Measurements from ENCODE around the gene ERFL.

ERFL gene

DNA sequence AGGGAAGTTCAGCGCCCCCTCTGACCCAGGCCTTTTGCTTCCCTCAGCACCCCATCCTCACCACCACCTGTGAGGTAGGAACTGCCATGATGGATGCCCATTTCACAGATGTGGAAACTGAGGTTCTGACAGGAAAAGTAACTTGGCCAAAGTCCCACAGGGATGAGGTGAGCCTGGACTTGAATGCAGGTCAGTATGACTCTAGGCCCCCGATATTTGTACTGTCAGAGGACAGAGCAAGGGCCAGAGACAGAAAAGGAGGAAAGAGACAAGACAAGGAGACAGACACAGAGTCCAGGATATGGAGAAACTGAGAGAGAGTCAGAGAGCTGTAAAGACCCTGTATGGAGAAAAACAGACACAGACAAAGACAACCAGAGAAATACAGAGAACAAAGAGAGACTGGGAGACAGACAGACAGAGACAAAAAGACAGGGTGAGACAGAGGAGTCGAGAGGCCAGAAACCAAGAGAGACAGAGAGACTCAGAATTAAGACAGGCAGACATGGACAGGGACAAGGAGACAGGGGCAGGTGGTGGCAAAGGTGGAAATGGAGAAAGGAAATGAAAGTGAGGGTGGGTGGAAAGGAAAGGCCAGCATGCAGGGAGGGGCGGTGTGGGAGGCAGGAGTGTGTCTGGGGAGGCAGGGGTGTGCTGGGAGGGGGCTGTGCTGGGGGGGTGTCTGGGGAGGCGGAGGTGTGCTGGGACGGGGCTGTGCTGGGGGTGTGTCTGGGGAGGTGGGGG lies 5.0 kb downstream of the ERFL start:
- Histone ChIP-seq H3K9ac (ENCODE audit: low read length) (no peak overlapping the region), H3K9me3 (ENCODE audit: control insufficient read depth, low read depth, low read length) (no peaks in the 10 kb centered on the region), H3K27me3 (ENCODE audit: control insufficient read depth, insufficient read depth, low read length) (peaks cover 99% of the 10 kb centered on the region), H3K36me3 (ENCODE audit: control insufficient read depth, low read depth, low read length) (no peaks in the 10 kb centered on the region), H3K27ac (ENCODE audit: low read length) (no peak overlapping the region), H3K4me1 (ENCODE audit: control insufficient read depth, low read depth, low read length) (peaks cover 3% of the 10 kb centered on the region), H3K4me3 (ENCODE audit: low read length) (no peak overlapping the region)

DNA sequence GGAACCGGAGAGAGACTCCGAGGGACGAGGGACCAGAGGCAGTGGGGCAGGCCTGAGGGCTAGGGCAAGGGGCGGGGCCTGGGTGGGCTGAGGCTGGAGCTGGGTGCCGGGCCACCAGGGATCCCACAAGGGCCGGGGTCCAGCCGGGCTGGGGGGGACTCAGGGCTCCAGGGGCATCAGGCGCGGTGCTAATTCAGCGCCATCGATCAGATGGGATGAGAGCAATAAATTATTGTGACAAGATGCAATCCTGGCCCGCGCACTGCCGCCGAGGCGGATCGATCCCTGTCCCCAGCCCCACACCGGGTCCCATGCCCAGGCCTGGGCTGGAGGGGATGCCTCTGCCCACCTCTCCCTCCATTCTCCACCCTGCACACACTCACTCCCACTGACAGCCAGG lies 5.7 kb downstream of the ERFL start:
- Histone ChIP-seq H3K27me3 (ENCODE audit: control insufficient read depth, insufficient read depth, low read length) (peaks cover 99% of the 10 kb centered on the region), H3K4me3 (ENCODE audit: low read length) (no peak overlapping the region), H3K4me1 (ENCODE audit: control insufficient read depth, low read depth, low read length) (peaks cover 3% of the 10 kb centered on the region), H3K36me3 (ENCODE audit: control insufficient read depth, low read depth, low read length) (no peaks in the 10 kb centered on the region), H3K9me3 (ENCODE audit: control insufficient read depth, low read depth, low read length) (no peaks in the 10 kb centered on the region), H3K27ac (ENCODE audit: low read length) (no peak overlapping the region), H3K9ac (ENCODE audit: low read length) (no peak overlapping the region)

DNA sequence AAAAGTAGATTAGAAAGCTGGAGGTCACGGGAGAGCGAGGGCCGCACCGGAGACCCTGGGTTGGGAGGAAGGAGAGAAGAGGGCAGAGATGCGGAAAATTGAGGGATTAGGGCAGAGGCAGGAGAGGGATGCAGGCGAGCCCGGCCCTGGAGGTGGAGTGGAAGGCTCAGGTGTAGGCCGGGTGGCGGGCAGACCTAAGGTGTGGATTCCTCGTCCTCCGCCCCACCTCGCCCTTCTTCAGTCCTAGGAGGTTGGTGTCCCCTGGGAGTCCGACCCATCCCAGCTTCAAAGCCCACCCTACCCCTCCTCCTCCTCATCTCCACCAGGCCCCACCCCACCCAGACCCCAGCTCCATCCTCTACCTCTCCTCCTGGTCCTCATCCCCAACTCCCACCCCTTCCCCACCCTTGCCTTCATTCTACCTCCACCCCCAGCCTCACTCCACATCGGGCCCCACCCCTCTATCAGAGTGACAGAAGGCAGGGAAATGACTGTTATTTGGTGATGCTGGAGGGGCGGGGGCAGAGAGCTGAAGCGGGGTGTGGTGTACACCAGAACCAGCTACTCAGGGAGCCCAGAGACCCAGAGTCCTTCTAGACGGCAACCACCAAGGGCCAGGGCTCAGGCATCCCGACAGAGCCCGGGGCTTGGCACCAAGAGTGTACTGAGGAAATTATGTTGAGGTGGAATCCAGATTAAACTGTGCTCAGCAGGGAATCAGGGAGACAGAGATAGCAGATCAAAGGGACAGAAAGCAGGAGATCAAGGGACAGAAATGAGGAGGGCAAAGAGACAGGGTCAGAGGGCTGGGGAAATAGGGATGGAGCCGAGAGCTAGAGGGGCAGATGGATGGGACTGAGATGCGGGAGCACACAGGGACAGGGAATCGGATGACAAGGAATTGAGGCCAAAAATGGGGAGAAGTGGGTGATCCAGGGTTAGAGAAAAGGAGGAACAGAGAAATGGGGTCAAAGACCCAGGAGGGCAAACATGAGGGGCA lies 6.4 kb downstream of the ERFL start:
- H3K4me3 ChIP-seq (ENCODE audit: low read length): no peak overlapping the region
- H3K9ac ChIP-seq (ENCODE audit: low read length): no peak overlapping the region
- H3K36me3 ChIP-seq (ENCODE audit: control insufficient read depth, low read depth, low read length): no peaks in the 10 kb centered on the region
- H3K9me3 ChIP-seq (ENCODE audit: control insufficient read depth, low read depth, low read length): no peaks in the 10 kb centered on the region
- peaks cover 3% of the 10 kb centered on the region for H3K4me1 ChIP-seq (ENCODE audit: control insufficient read depth, low read depth, low read length)
- no peak overlapping the region for H3K27ac ChIP-seq (ENCODE audit: low read length)
- peaks cover 99% of the 10 kb centered on the region for H3K27me3 ChIP-seq (ENCODE audit: control insufficient read depth, insufficient read depth, low read length)

DNA sequence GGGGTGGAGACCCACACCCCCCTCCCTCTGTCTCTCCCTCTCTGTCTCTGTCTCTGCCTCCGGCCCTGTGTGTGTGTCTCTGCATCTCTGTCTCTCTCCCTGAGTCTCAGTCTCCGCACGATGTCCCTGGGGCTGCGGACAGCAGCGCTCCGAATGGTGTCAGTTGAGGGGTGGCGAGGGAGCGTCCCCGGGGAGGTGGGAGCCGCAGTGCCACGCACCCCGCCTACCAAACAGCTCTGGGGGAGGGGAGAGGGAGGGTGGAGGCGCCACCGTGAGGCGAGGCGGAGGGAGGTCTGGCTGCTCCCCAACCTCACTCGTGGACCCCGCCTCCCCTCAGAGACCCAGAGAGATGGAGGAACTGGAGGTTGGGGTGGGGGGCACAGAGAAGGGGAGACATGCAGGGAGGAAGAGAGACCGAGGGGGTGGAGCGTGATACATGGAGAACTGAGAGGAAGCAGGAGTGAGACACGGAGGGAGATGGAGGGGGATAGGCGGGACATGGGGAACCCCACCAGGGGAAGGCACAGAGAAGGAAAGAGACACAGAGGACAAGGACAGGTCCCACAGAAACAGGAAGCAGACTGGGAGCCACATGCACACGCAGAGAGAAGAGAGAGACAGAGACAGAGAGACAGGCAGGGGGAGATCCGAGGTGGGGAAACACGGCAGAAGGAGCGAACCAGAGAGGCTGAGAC lies 7.2 kb downstream of the ERFL start:
- peaks cover 3% of the 10 kb centered on the region for H3K4me1 ChIP-seq (ENCODE audit: control insufficient read depth, low read depth, low read length)
- H3K27ac ChIP-seq (ENCODE audit: low read length): no peak overlapping the region
- peaks cover 99% of the 10 kb centered on the region for H3K27me3 ChIP-seq (ENCODE audit: control insufficient read depth, insufficient read depth, low read length)
- no peaks in the 10 kb centered on the region for H3K36me3 ChIP-seq (ENCODE audit: control insufficient read depth, low read depth, low read length)
- H3K9me3 ChIP-seq (ENCODE audit: control insufficient read depth, low read depth, low read length): no peaks in the 10 kb centered on the region
- H3K4me3 ChIP-seq (ENCODE audit: low read length): no peak overlapping the region
- H3K9ac ChIP-seq (ENCODE audit: low read length): no peak overlapping the region

DNA sequence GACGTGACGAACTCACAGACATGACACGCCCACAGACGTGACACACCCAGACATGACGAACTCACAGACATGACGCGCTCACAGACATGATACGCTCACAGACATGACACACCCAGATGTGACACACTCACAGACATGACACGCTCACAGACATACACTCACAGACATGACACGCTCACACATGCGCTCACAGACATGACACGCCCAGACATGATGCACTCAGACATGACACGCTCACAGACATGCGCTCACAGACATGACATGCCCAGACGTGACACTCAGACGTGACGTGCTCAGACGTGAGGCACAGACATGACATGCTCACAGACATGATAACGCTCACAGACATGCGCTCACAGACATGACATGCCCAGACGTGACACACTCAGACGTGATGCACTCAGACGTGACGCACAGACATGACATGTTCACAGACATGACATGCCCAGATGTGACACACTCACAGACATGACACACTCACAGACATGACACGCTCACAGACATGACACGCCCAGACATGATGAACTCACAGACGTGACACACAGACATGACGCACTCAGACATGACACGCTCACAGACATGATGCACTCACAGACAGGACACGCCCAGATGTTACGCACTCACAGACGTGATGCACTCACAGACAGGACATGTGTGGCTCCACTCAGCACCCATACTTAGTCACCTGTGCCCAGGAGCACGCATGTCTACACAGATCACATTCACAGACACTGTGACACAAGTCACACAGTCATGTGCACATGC lies 8.1 kb downstream of the ERFL start:
- no peaks in the 10 kb centered on the region for H3K36me3 ChIP-seq (ENCODE audit: control insufficient read depth, low read depth, low read length)
- H3K27me3 ChIP-seq (ENCODE audit: control insufficient read depth, insufficient read depth, low read length): peaks cover 99% of the 10 kb centered on the region
- no peaks in the 10 kb centered on the region for H3K9me3 ChIP-seq (ENCODE audit: control insufficient read depth, low read depth, low read length)
- H3K9ac ChIP-seq (ENCODE audit: low read length): no peak overlapping the region
- no peak overlapping the region for H3K4me3 ChIP-seq (ENCODE audit: low read length)
- peaks cover 3% of the 10 kb centered on the region for H3K4me1 ChIP-seq (ENCODE audit: control insufficient read depth, low read depth, low read length)
- H3K27ac ChIP-seq (ENCODE audit: low read length): no peak overlapping the region

DNA sequence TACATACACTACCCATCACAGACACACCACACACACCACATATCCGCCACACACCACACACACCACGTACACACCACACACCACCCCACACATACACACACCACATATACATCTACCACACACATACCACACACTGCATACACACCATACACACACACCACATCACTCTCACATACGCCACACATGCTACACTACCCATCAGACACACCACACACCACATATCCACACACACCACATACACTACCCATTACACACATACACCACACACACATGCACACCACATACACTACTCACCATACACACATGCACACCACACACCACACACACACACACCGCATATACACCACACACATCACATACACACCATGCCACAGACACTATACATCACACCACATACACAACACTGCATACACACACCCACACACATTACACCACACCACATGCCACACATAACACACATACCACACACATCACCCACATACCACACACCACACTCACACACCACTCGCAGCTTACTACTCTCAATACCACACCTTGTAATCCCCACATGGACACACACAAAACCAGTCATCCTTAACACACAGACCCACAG lies 9.5 kb downstream of the ERFL start:
- Histone ChIP-seq H3K27me3 (ENCODE audit: control insufficient read depth, insufficient read depth, low read length) (peaks cover 99% of the 10 kb centered on the region), H3K36me3 (ENCODE audit: control insufficient read depth, low read depth, low read length) (no peaks in the 10 kb centered on the region), H3K9me3 (ENCODE audit: control insufficient read depth, low read depth, low read length) (no peaks in the 10 kb centered on the region)

DNA sequence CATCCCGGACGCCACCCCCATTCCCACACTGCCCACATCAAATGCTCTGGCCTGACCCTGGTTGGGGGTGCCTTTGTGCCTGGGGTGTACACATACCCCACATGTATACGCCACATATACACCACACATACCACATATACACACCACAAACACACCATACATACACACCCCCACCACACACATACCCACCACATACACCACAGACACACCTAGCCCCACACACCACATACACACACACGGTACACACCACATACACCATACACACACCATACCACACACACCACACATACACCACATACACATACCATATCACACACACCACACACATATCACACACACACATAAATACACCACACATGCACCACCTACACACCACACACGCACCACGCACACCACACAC lies 10.2 kb downstream of the ERFL start:
- no peaks in the 10 kb centered on the region for H3K36me3 ChIP-seq (ENCODE audit: control insufficient read depth, low read depth, low read length)
- no peaks in the 10 kb centered on the region for H3K9me3 ChIP-seq (ENCODE audit: control insufficient read depth, low read depth, low read length)
- H3K27ac ChIP-seq (ENCODE audit: low read length): no peak overlapping the region
- peaks cover 100% of the 10 kb centered on the region for H3K27me3 ChIP-seq (ENCODE audit: control insufficient read depth, insufficient read depth, low read length)
- H3K9ac ChIP-seq (ENCODE audit: low read length): no peak overlapping the region
- no peak overlapping the region for H3K4me3 ChIP-seq (ENCODE audit: low read length)
- H3K4me1 ChIP-seq (ENCODE audit: control insufficient read depth, low read depth, low read length): peaks cover 3% of the 10 kb centered on the region

More for the DNA sequence above, 9.5 kb downstream of the ERFL start:
- no peak overlapping the region for H3K9ac ChIP-seq (ENCODE audit: low read length)
- no peak overlapping the region for H3K4me3 ChIP-seq (ENCODE audit: low read length)
- H3K4me1 ChIP-seq (ENCODE audit: control insufficient read depth, low read depth, low read length): peaks cover 3% of the 10 kb centered on the region
- no peak overlapping the region for H3K27ac ChIP-seq (ENCODE audit: low read length)

DNA sequence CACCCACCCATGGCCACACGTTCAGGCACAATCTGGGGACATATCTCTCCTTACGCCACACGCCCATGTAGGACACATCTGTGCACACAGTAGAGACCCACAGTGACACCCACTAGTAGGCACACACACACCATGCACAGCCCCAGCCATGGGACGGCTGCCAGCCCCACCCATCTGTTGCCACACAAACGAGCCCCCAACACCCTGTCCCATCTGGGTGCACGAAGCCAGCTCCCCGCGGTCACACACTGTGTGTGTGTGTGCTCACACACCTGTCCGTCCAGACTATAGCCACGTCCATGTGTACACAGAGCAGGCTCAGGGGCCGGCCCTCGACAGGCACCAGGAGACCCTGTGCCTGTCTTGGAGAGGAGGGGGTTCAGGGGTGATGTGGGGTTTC lies 10.6 kb downstream of the ERFL start:
- Histone ChIP-seq H3K27me3 (ENCODE audit: control insufficient read depth, insufficient read depth, low read length) (peaks cover 100% of the 10 kb centered on the region), H3K9ac (ENCODE audit: low read length) (no peak overlapping the region), H3K36me3 (ENCODE audit: control insufficient read depth, low read depth, low read length) (no peaks in the 10 kb centered on the region), H3K27ac (ENCODE audit: low read length) (no peak overlapping the region), H3K9me3 (ENCODE audit: control insufficient read depth, low read depth, low read length) (no peaks in the 10 kb centered on the region), H3K4me3 (ENCODE audit: low read length) (no peak overlapping the region), H3K4me1 (ENCODE audit: control insufficient read depth, low read depth, low read length) (peaks cover 3% of the 10 kb centered on the region)

DNA sequence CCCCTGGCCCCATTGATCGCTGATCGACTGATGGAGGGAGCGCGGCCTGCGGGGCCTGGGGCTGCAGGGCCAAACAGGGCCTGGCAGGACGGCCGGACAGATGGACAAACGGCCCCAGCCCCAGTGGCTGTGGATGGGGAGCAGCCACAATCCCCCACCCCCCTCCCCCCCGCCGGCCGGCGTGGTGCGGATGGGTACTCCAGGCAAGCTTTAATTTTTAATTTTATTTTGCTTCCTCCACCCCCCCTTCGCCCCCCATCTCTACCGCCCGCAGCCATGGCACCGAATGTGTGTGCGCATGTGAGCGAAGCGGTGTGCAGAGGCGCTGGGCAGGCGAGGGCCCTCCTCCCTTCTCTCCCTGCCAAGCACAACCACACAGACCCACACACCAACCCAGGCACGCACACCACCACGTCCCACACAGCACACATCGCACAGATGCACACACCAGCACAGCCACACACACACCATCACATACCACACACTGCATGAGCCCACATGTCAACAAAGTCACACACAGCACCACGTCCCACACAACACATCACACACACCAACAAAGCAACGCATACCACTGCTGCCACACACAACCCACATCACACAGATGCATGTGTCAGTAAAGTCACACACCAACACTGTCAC lies 12.4 kb downstream of the ERFL start:
- Histone ChIP-seq H3K4me3 (ENCODE audit: low read length) (no peak overlapping the region), H3K27me3 (ENCODE audit: control insufficient read depth, insufficient read depth, low read length) (peaks cover 100% of the 10 kb centered on the region), H3K36me3 (ENCODE audit: control insufficient read depth, low read depth, low read length) (no peaks in the 10 kb centered on the region), H3K9ac (ENCODE audit: low read length) (no peak overlapping the region), H3K27ac (ENCODE audit: low read length) (no peak overlapping the region), H3K9me3 (ENCODE audit: control insufficient read depth, low read depth, low read length) (no peaks in the 10 kb centered on the region), H3K4me1 (ENCODE audit: control insufficient read depth, low read depth, low read length) (no peaks in the 10 kb centered on the region)

DNA sequence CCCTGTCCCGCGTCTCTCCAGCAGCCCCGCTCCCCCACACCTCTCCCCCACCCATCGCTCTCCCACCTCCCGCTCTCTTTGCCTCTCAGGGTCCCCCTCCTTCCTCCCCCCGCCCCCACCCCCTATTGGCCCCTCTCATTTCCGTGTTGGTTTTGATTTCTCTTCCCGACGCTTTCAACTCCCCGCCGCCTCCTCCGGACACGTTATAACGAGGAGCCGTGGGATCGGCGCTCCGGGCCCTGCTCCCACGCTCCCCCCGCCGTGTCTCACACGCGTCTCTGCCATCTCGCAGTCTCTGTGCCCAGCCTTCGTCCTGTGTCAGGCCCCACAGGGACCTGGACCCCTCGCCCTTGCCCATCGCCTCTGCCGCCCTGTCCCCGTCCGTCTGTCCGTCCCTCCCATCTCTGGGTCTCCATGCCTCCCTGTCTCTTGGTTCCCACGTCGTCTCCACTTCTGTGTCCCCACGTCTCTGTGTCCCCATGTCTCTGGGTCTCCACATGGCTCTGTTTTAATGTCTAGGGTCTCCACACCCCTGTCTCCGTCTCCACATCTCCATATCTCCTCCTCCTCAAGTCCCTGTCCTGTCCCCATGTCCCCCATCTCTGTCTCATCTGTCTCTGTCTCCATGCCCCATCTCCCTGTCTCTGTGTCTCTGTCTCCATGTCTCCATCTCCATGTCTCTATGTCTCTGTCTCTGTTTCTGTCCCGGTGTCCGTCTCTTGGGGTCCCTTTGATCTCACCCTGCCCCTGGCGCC lies 13.1 kb downstream of the ERFL start:
- no peaks in the 10 kb centered on the region for H3K9me3 ChIP-seq (ENCODE audit: control insufficient read depth, low read depth, low read length)
- H3K9ac ChIP-seq (ENCODE audit: low read length): no peak overlapping the region
- H3K27ac ChIP-seq (ENCODE audit: low read length): no peak overlapping the region
- H3K4me3 ChIP-seq (ENCODE audit: low read length): no peak overlapping the region
- H3K27me3 ChIP-seq (ENCODE audit: control insufficient read depth, insufficient read depth, low read length): peaks cover 100% of the 10 kb centered on the region
- H3K4me1 ChIP-seq (ENCODE audit: control insufficient read depth, low read depth, low read length): no peaks in the 10 kb centered on the region
- H3K36me3 ChIP-seq (ENCODE audit: control insufficient read depth, low read depth, low read length): no peaks in the 10 kb centered on the region

Measured in iPS-18a (cell line).